Nephron (organoid): ENCODE results near the gene FAM210B.
A peak's percentile ranks its signal among the peaks of the same experiment; 100 is the strongest.
"Not testable (repeated sequence)": the region's sequence is repeated elsewhere in the genome, so short reads cannot be mapped to it uniquely, and the experiment has no call there.

Source experiments
- H3K27ac Mint-ChIP-seq, 3 experiments: 2 replicates each; pipeline ENCODE4 v1.8.0; 2020; ENCODE audit warnings: mixed read lengths in 3 of 3, mild to moderate bottlenecking in 2 of 3, moderate library complexity in 1 of 3
- H3K27me3 Mint-ChIP-seq: 2 replicates; pipeline ENCODE4 v1.8.0; 2021; ENCODE audit warnings: low read depth, mild to moderate bottlenecking, moderate library complexity, mixed read lengths
- H3K36me3 Mint-ChIP-seq: 2 replicates; pipeline ENCODE4 v1.8.0; 2020; ENCODE audit warnings: low read depth, mixed read lengths
- H3K4me1 Mint-ChIP-seq: 2 replicates; pipeline ENCODE4 v1.8.0; 2020; ENCODE audit warnings: mixed read lengths
- H3K4me3 Mint-ChIP-seq, 3 experiments: 2 replicates each; pipeline ENCODE4 v1.8.0; 2020; ENCODE audit warnings: mild to moderate bottlenecking in 3 of 3, mixed read lengths in 3 of 3, moderate library complexity in 2 of 3
- H3K9me3 Mint-ChIP-seq: 2 replicates; pipeline ENCODE4 v1.8.0; 2020; ENCODE audit warnings: mixed read lengths
- TF ChIP-seq, protein P1 (sequence below), 3 experiments: fragments of 200-600 bp; sonication (generic); IDR thresholded peaks; one replicate each; pipeline ENCODE4 v1.5.0; 2021; ENCODE audit warnings: antibody characterized with exemption in 3 of 3; ENCODE audit not compliant: unreplicated experiment in 3 of 3

FAM210B gene

GRCh38 chr20:56324806-56325205 is 34.0 kb upstream of the FAM210B start:
- TF ChIP-seq, protein P1, sequence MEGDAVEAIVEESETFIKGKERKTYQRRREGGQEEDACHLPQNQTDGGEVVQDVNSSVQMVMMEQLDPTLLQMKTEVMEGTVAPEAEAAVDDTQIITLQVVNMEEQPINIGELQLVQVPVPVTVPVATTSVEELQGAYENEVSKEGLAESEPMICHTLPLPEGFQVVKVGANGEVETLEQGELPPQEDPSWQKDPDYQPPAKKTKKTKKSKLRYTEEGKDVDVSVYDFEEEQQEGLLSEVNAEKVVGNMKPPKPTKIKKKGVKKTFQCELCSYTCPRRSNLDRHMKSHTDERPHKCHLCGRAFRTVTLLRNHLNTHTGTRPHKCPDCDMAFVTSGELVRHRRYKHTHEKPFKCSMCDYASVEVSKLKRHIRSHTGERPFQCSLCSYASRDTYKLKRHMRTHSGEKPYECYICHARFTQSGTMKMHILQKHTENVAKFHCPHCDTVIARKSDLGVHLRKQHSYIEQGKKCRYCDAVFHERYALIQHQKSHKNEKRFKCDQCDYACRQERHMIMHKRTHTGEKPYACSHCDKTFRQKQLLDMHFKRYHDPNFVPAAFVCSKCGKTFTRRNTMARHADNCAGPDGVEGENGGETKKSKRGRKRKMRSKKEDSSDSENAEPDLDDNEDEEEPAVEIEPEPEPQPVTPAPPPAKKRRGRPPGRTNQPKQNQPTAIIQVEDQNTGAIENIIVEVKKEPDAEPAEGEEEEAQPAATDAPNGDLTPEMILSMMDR (IDR thresholded peaks at IDR 0.05; ENCODE audit: unreplicated experiment in 3 of 3) = no peak
- Mint-ChIP-seq H3K4me3 (no peak overlapping the region), H3K36me3 (no peaks in the 10 kb centered on the region), H3K27ac (no peak overlapping the region), H3K27me3 (peaks cover 22% of the 10 kb centered on the region), H3K4me1 (no peaks in the 10 kb centered on the region), H3K9me3 (peaks cover 5% of the 10 kb centered on the region)

GRCh38 chr20:56328861-56329260 is 29.9 kb upstream of the FAM210B start:
- TF ChIP-seq, protein P1 (IDR thresholded peaks at IDR 0.05; ENCODE audit: unreplicated experiment in 3 of 3) = no peak
- Mint-ChIP-seq H3K36me3 (no peaks in the 10 kb centered on the region), H3K4me3 (no peak overlapping the region), H3K4me1 (no peaks in the 10 kb centered on the region), H3K27ac (no peak overlapping the region), H3K9me3 (peaks cover 13% of the 10 kb centered on the region), H3K27me3 (peaks cover 18% of the 10 kb centered on the region)

- H3K4me3 Mint-ChIP-seq, H3K27ac Mint-ChIP-seq, H3K36me3 Mint-ChIP-seq, H3K4me1 Mint-ChIP-seq: not testable (repeated sequence)
- peaks cover 37% of the 10 kb centered on the region for H3K27me3 Mint-ChIP-seq
- H3K9me3 Mint-ChIP-seq = peaks cover 16% of the 10 kb centered on the region
Measured at GRCh38 chr20:56336709-56337108, 22.1 kb upstream of the FAM210B start.

- Mint-ChIP-seq H3K27ac (no peak overlapping the region), H3K4me3 (no peak overlapping the region), H3K4me1 (peaks cover 4% of the 10 kb centered on the region), H3K36me3 (no peaks in the 10 kb centered on the region), H3K9me3 (peaks cover 7% of the 10 kb centered on the region), H3K27me3 (peaks cover 81% of the 10 kb centered on the region)
- TF ChIP-seq, protein P1 (IDR thresholded peaks at IDR 0.05; ENCODE audit: unreplicated experiment in 3 of 3) = no peak
Measured at GRCh38 chr20:56342783-56343182, 16.0 kb upstream of the FAM210B start.

DNA sequence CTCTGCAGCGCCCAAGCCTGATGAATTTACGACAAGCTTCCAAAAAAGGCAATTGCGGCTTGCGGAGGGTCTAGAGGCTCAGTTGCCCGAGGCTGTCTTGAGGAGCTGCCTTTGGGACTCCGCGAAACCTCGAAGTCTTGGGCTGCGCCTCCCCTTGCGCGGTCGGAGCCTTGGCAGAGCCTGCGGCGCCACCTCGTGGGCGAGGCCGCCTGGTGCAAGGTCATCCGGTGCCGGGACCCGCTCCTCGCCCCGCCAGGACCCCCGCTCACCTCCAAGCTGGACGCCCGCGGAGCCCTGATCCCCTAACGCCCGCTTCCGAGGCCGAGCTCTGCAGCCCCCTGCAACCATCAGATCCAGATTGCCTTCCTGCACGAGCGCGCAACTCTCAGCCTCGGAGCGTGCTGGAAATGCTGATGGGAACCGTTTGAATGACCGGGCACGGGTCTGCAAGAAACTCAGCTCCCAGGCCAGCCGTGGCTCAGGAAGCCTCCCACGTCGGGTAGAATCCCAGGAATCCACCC is 14.9 kb upstream of the FAM210B start:
- peak overlapping the region; percentile 41 to 68 (median 52) for H3K4me3 Mint-ChIP-seq
- H3K27ac Mint-ChIP-seq = no peak overlapping the region
- no peaks in the 10 kb centered on the region for H3K36me3 Mint-ChIP-seq
- H3K4me1 Mint-ChIP-seq = peaks cover 13% of the 10 kb centered on the region
- peaks cover 78% of the 10 kb centered on the region for H3K27me3 Mint-ChIP-seq
- TF ChIP-seq, protein P1 (IDR thresholded peaks at IDR 0.05; ENCODE audit: unreplicated experiment in 3 of 3) = peak; percentile 79 to 90 (median 88)
- peaks cover 5% of the 10 kb centered on the region for H3K9me3 Mint-ChIP-seq

GRCh38 chr20:56345911-56346310 is 12.9 kb upstream of the FAM210B start:
- peaks cover 2% of the 10 kb centered on the region for H3K9me3 Mint-ChIP-seq
- peaks cover 13% of the 10 kb centered on the region for H3K4me1 Mint-ChIP-seq
- no peaks in the 10 kb centered on the region for H3K36me3 Mint-ChIP-seq

More at GRCh38 chr20:56345911-56346310, 12.9 kb upstream of the FAM210B start:
- no peak overlapping the region for H3K4me3 Mint-ChIP-seq
- H3K27me3 Mint-ChIP-seq = peaks cover 73% of the 10 kb centered on the region
- TF ChIP-seq, protein P1 (IDR thresholded peaks at IDR 0.05; ENCODE audit: unreplicated experiment in 3 of 3) = no peak
- no peak overlapping the region for H3K27ac Mint-ChIP-seq
